ENCODE results near the gene FOXRED1. TPM values are rescaled to one million over a fixed set of nuclear protein-coding genes. Genes with fewer than 3 reads are reported as not detected.
A peak's percentile ranks its signal among the peaks of the same experiment; 100 is the strongest.

FOXRED1 gene
- total and polyA plus RNA-seq, 10 of the 15 experiments (the other 5 are each of a cell fraction or from before 2014, with no cell fraction given): 9.9 to 67.7 (median 38.0) TPM

GRCh38 chr11:126310200-126310991 is 41.4 kb downstream of the FOXRED1 start (continued):
- no peak for TF ChIP-seq KAT2A (conservative IDR thresholded peaks at IDR 0.05; ENCODE audit: control insufficient read depth, low read depth, low read length)
- no peak for TF ChIP-seq RCOR1 (conservative IDR thresholded peaks at IDR 0.05; ENCODE audit: low read depth, low read length)
- no peak for TF ChIP-seq SMAD1 (IDR thresholded peaks at IDR 0.05; ENCODE audit: low read depth, partially characterized antibody)
- TF ChIP-seq YBX1 (IDR thresholded peaks at IDR 0.05): no peak
- TF ChIP-seq ZNF687 (IDR thresholded peaks at IDR 0.05): no peak
- TF ChIP-seq MYC (IDR thresholded peaks at IDR 0.05; ENCODE audit: insufficient read depth, insufficient read length, insufficient replicate concordance, low read length, severe bottlenecking): no peak
- TF ChIP-seq JUND (IDR thresholded peaks at IDR 0.05; ENCODE audit: low read depth, low read length): no peak
- no peak for TF ChIP-seq USF2 (IDR thresholded peaks at IDR 0.05; ENCODE audit: borderline replicate concordance, low read depth, low read length)
- TF ChIP-seq SIN3A (IDR thresholded peaks at IDR 0.05; ENCODE audit: low read depth, low read length): no peak
- TF ChIP-seq E4F1 (IDR thresholded peaks at IDR 0.05; ENCODE audit: borderline replicate concordance, partially characterized antibody): no peak
- no peak for TF ChIP-seq BCL3 (IDR thresholded peaks at IDR 0.05; ENCODE audit: borderline replicate concordance, insufficient read depth, low read depth, low read length, poor library complexity, severe bottlenecking)
- TF ChIP-seq FOS (IDR thresholded peaks at IDR 0.05; ENCODE audit: borderline replicate concordance, extremely low read depth, insufficient read length): no peak
- no peak for TF ChIP-seq ESRRA (IDR thresholded peaks at IDR 0.05; ENCODE audit: low read length)
- peak; percentile 19 for TF ChIP-seq SKIL (IDR thresholded peaks at IDR 0.05; ENCODE audit: low read depth, poor library complexity, severe bottlenecking)
- TF ChIP-seq IRF3 (IDR thresholded peaks at IDR 0.05): no peak
- no peak for TF ChIP-seq NBN (IDR thresholded peaks at IDR 0.05)

All from GM12878 (cell line).